Measurements from ENCODE around the gene ATMIN.

Gene ATMIN

DNA sequence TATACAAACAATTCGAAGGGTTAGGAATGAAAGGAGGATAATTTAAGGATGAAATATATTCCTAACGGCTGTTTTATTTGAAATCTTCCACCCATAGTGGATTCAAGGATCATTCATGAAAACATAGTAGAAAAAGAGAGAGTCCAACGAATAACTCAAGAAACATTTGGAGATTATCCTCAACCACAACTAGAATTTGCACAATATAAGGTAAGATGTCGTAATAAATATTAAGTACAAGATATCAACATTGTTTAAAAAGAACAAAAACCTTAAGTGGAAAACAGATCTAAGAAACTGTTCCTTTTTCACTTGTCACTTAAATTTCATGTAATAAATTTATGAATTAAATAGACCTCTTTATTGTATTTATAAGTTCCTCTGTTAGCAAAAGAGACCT lies 9.2 kb upstream of the ATMIN start:
- Mint-ChIP-seq H3K4me1 (ENCODE audit: low read depth) (no peaks in the 10 kb centered on the region), H3K27me3 (ENCODE audit: low read depth) (no peaks in the 10 kb centered on the region), H3K9me3 (no peaks in the 10 kb centered on the region), H3K27ac (no peak overlapping the region), H3K4me3 (no peak overlapping the region), H3K36me3 (ENCODE audit: low read depth) (peaks cover 37% of the 10 kb centered on the region)

DNA sequence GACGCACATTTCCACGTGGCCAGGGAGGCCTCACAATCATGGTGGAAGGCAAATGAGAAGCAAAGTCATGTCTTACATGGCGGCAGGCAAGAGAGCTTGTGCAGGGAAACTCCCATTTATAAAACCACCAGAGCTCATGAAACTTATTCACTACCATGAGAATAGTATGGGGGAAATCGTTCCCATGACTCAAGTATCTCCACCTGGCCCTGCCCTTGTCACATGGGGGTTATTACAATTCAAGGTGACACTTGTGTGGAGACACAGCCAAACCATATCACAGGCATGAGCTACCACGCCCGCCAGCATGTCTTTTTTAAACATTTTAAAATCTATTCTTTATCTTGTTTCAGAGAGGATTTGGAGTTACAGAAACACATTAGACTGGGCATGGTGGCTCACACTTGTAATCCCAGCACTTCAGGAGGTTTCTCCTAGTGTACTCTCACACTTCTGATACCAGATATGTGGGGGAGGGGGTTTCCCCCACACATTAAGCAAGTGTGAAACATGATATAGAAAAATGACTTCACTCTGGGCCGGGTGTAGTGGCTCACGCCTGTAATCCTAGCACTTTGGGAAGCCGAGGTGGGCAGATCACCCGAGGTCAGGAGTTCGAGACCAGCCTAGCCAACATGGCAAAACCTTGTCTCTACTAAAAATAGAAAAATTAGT lies 5.6 kb upstream of the ATMIN start:
- Mint-ChIP-seq H3K36me3 (ENCODE audit: low read depth) (peaks cover 31% of the 10 kb centered on the region), H3K4me1 (ENCODE audit: low read depth) (no peaks in the 10 kb centered on the region), H3K9me3 (no peaks in the 10 kb centered on the region), H3K27me3 (ENCODE audit: low read depth) (no peaks in the 10 kb centered on the region), H3K4me3 (no peak overlapping the region), H3K27ac (no peak overlapping the region)

DNA sequence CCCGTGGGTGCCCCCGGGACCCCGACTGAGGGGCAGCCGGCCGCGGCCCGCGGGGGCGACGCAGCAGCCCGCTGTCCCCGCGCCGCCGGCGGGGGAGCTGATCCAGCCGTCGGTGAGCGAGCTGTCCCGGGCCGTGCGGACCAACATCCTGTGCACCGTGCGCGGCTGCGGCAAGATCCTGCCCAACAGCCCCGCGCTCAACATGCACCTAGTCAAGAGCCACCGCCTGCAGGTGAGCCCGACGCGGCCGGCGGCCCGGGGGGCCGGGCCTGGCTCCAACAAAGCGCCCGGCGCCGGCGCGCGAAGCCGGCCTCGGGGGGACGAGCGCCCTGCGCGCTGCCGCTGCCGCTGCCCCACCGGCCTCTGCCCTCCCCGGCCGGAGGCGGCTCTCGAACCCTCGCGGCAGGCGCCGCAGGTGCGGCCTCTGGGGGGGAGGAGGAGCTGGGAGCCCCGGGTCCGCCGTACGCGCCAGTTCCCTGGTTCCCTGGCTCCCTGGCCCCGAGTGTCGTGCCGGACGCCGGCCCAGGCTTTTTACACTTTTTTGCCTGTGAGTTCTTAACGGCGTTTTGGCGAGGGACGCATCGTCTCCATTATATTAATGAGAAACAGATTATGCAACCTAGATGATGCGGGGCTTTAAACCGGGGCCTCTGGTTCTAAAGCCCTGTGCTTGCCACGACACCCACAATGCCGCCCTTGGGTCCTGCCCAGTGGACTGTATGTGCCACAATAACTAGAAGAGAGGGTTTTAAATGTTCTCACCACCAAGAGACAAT lies 521 bp downstream of the ATMIN start:
- no peaks in the 10 kb centered on the region for H3K27me3 Mint-ChIP-seq (ENCODE audit: low read depth)
- peaks cover 19% of the 10 kb centered on the region for H3K4me1 Mint-ChIP-seq (ENCODE audit: low read depth)
- H3K27ac Mint-ChIP-seq: peak overlapping the region; percentile 45
- H3K4me3 Mint-ChIP-seq: peak overlapping the region; percentile 82
- peaks cover 20% of the 10 kb centered on the region for H3K36me3 Mint-ChIP-seq (ENCODE audit: low read depth)
- no peaks in the 10 kb centered on the region for H3K9me3 Mint-ChIP-seq

DNA sequence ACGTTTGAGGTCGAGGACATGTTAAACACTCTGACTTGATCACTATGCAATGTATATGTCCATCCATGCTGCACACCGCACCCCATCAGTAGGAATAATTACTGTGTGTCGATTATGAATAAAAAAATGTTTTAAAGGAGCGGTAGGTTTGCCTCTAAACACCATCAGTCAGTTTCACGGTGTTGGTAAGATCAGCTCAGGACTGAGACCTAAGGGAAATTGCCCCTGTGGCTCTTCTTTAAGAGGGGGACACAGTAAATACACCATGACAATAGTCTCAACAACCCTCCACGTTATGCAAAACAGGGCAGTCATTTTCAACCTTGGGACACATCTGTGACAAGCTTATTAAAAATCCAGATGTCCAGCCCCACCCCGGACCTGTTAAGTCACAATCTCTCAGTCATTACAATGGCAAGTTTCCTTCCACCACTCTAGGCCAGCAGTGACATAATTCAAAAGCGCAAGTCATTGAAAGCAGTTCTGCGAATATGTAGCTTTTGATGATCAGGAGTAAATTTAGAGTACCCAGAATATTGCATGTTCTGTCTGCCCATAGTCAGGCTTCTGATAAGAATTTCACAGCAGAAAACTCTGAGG lies 1.2 kb downstream of the ATMIN start:
- H3K36me3 Mint-ChIP-seq (ENCODE audit: low read depth): peaks cover 27% of the 10 kb centered on the region
- H3K4me3 Mint-ChIP-seq: peak overlapping the region; percentile 82
- H3K27ac Mint-ChIP-seq: peak overlapping the region; percentile 45
- H3K9me3 Mint-ChIP-seq: no peaks in the 10 kb centered on the region
- H3K4me1 Mint-ChIP-seq (ENCODE audit: low read depth): peaks cover 19% of the 10 kb centered on the region
- no peaks in the 10 kb centered on the region for H3K27me3 Mint-ChIP-seq (ENCODE audit: low read depth)

DNA sequence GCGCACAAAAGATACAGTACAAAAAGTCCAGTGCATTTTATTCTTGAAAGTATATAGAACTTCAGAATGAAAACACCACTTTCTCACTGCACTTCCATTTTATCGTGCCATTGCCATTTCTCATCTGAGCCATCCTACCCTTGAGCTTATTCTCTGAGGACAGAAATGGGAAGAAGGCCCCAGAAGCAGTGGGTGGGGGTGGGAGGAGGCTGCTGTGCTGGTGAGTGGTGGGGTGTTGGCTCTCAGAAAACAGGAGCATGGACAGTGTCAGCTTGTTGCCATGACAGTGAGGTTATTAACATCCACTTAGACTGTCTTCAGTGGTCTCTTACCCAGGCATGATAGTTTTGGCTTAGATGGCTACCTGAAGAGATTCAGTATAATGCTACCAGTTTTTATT lies 4.5 kb downstream of the ATMIN start:
- H3K27me3 Mint-ChIP-seq (ENCODE audit: low read depth): no peaks in the 10 kb centered on the region
- no peak overlapping the region for H3K4me3 Mint-ChIP-seq
- peaks cover 48% of the 10 kb centered on the region for H3K36me3 Mint-ChIP-seq (ENCODE audit: low read depth)
- peaks cover 19% of the 10 kb centered on the region for H3K4me1 Mint-ChIP-seq (ENCODE audit: low read depth)
- no peak overlapping the region for H3K27ac Mint-ChIP-seq
- H3K9me3 Mint-ChIP-seq: no peaks in the 10 kb centered on the region

DNA sequence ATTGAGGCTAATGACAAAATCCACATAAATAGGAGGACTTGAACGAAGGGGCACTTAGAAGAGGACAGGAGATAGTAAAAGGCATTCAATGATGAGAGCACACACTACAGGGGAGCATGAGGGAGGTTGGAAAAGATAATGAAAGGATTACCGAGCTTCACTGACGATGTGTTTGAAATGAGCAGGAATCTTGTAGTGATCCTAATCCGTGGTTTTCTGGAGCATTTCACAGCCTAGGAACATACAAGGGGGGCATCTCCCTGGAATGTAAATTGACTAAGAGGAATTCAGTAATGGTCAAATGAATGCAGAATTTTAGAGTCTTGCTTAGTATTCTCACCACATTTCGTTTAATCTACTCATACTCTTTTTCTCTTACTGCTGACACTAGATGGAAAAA lies 5.2 kb downstream of the ATMIN start:
- Mint-ChIP-seq H3K4me1 (ENCODE audit: low read depth) (peaks cover 19% of the 10 kb centered on the region), H3K27ac (no peak overlapping the region), H3K27me3 (ENCODE audit: low read depth) (no peaks in the 10 kb centered on the region), H3K36me3 (ENCODE audit: low read depth) (peaks cover 54% of the 10 kb centered on the region), H3K4me3 (no peak overlapping the region), H3K9me3 (no peaks in the 10 kb centered on the region)

DNA sequence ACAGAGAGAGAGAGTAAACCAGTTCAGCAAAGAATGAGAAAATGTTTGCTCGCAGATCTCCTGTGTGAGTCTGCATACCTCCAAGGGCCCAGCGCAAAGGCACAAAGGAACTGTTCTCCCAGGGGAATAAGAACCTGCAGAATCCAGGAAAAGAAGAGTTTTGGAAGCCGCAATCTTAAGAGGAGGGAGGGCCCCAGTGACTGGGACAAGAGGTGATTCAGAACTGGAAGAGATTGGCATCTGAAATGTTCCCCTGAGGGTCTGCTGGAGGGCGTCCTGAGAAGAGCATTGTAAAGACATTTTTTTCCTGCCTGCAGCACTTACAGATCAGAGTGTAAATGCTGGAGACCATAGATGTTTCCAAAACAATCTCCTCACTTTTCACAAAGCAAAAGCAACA lies 6.1 kb downstream of the ATMIN start:
- Mint-ChIP-seq H3K9me3 (no peaks in the 10 kb centered on the region), H3K27ac (no peak overlapping the region), H3K36me3 (ENCODE audit: low read depth) (peaks cover 54% of the 10 kb centered on the region), H3K27me3 (ENCODE audit: low read depth) (no peaks in the 10 kb centered on the region), H3K4me3 (no peak overlapping the region), H3K4me1 (ENCODE audit: low read depth) (peaks cover 16% of the 10 kb centered on the region)

DNA sequence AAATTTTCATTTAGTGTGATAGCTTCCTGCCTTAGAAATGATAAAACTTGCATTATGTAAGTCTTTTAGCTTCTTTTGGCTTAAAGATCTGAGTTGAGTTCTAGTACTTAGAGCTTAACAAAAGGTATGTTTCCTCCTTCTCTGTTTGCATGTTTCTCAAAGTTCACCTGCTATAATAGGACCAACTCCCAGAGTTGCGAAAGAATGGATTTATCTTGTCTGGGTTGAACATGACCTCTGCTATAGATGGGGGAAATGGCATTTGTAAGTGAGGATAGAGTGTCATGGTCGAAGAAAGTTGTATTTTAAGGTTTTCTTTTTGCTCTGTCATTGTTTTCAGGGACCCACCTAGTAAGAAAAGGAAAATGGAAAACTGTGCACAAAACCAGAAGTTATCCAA lies 7.2 kb downstream of the ATMIN start:
- peaks cover 47% of the 10 kb centered on the region for H3K36me3 Mint-ChIP-seq (ENCODE audit: low read depth)
- no peaks in the 10 kb centered on the region for H3K9me3 Mint-ChIP-seq
- H3K4me1 Mint-ChIP-seq (ENCODE audit: low read depth): peaks cover 6% of the 10 kb centered on the region
- no peaks in the 10 kb centered on the region for H3K27me3 Mint-ChIP-seq (ENCODE audit: low read depth)
- no peak overlapping the region for H3K4me3 Mint-ChIP-seq
- H3K27ac Mint-ChIP-seq: no peak overlapping the region

DNA sequence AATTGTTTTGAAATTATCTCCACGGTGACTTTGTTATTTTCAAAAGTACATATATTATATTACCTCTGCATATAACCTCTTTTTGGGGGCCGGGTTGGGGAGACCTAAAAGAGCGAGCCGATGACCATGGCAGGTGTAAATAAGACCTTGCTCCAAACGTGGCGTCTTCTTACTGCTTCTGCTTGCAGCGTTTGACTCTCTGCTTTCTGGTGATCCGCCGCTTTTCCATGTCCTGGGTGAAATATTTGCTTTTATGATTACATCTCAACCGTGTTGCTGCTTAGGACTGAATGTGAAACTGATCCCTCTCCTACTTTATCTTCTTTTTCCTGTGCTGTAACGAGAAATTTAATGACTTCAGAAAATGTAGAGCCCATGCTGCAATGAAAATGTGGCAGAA lies 18.1 kb downstream of the ATMIN start:
- H3K4me3 Mint-ChIP-seq: no peak overlapping the region
- H3K9me3 Mint-ChIP-seq: peaks cover 21% of the 10 kb centered on the region
- H3K4me1 Mint-ChIP-seq (ENCODE audit: low read depth): no peaks in the 10 kb centered on the region
- H3K36me3 Mint-ChIP-seq (ENCODE audit: low read depth): peaks cover 5% of the 10 kb centered on the region
- no peaks in the 10 kb centered on the region for H3K27me3 Mint-ChIP-seq (ENCODE audit: low read depth)
- no peak overlapping the region for H3K27ac Mint-ChIP-seq

DNA sequence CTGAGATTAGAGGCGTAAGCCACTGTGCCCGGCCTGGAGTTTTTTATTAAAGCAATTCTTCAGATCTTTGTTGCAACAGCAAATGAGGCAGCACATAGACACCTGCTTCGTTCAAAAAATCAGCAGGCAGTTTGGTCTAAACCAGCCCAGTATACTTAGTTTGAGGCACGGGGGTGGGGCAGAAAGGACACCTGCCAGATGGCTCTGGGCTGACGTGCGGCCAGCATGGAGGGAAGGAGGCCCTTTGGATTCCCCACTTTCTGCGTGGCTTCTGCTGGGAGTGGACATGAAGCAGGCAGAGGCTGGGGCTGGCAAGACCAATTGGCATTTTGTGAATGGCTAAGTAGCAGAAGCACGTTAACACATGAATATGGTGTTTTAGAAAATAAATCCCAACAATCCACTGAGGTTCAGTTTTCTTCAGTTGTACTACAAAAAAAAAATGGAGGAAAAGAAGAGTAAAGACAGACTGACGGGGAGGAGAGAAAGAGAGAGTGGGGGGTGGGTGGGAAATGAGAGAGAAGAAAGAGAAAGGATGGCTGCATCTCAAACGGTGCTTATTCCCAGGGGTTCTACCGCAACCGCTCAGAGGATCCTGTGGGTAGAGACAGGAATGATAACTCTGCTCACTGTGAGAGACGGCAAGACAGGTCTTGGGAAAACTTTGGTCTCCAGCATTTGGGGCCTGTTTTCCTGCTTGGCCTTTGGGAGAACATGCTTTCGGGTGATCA lies 25.1 kb downstream of the ATMIN start:
- Mint-ChIP-seq H3K36me3 (ENCODE audit: low read depth) (no peaks in the 10 kb centered on the region), H3K9me3 (no peaks in the 10 kb centered on the region), H3K4me3 (no peak overlapping the region), H3K4me1 (ENCODE audit: low read depth) (no peaks in the 10 kb centered on the region), H3K27me3 (ENCODE audit: low read depth) (no peaks in the 10 kb centered on the region), H3K27ac (no peak overlapping the region)

DNA sequence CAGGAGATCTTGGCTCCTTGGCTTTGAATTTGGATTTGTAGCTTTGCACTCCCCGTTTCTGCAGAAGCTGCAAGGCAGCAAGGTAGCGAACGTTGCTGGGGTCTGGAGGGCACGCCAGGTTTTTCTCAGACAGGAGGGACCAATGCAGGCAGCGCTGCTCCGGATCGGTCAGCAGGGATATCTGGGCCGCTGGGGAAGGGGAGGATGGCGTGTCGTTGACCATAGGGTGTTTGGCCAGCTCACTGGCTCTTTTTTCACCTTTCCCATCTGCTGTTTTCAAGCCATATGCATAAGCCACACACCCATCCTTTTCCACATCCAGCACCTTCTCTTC lies 25.6 kb downstream of the ATMIN start:
- Mint-ChIP-seq H3K27me3 (ENCODE audit: low read depth) (no peaks in the 10 kb centered on the region), H3K36me3 (ENCODE audit: low read depth) (no peaks in the 10 kb centered on the region), H3K4me3 (no peak overlapping the region), H3K9me3 (no peaks in the 10 kb centered on the region), H3K4me1 (ENCODE audit: low read depth) (no peaks in the 10 kb centered on the region), H3K27ac (no peak overlapping the region)

DNA sequence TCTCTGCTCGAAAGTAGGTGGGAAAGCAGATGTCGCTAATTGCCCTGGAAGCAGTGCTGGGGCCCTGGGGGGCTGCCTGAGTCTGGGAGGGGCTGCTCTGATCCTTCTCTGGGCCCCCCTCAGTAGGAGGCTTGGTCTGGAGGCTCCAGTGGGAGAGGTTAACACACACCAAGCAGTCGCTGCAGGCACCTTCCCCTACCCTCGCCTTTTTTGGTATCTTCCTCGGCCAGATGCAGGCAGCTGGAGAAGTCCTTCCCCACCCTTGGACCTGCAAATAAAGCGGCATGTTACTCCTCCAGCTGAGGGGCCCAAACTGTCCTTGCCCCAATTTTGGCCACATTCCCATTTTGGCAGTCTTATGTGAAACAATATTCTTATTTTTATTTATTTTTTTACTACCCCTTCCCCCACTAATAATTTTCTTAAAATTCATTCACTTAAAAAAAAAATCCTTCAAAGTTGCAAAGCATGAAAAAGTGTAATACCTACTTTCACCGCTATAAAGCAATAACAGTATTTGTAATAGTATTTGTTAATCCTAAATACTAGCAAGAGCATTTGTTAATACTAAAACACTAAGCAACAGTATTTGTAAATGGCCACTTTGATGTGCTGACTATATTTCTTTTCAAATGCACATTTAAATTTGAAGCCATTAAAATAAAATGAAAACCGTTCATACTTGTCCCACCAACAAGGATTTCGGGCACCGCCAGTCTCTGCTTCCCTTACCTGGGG lies 26.4 kb downstream of the ATMIN start:
- Mint-ChIP-seq H3K36me3 (ENCODE audit: low read depth) (no peaks in the 10 kb centered on the region), H3K4me1 (ENCODE audit: low read depth) (peaks cover 2% of the 10 kb centered on the region), H3K27me3 (ENCODE audit: low read depth) (no peaks in the 10 kb centered on the region), H3K4me3 (no peak overlapping the region), H3K27ac (no peak overlapping the region), H3K9me3 (no peaks in the 10 kb centered on the region)

DNA sequence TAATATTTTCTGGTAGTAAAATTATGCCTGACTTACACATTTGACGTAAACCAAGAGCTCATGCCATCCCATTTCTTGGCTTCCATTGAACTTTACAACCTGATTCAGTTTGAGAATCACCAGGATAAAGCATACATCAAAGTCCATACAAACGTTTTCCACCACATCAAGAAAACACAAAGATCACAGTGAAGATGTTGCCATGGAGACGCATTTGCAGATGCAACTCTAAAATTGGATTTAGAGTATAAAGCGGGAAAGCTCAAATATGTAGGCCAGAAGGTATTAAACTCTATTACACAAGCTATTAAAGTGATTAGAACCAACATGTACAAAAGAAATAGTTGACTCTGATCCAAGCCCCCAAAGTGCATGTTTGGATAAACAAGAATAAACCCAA lies 31.0 kb downstream of the ATMIN start:
- no peaks in the 10 kb centered on the region for H3K36me3 Mint-ChIP-seq (ENCODE audit: low read depth)
- peaks cover 4% of the 10 kb centered on the region for H3K4me1 Mint-ChIP-seq (ENCODE audit: low read depth)
- peaks cover 4% of the 10 kb centered on the region for H3K27me3 Mint-ChIP-seq (ENCODE audit: low read depth)
- no peak overlapping the region for H3K27ac Mint-ChIP-seq
- H3K9me3 Mint-ChIP-seq: no peaks in the 10 kb centered on the region
- H3K4me3 Mint-ChIP-seq: no peak overlapping the region

DNA sequence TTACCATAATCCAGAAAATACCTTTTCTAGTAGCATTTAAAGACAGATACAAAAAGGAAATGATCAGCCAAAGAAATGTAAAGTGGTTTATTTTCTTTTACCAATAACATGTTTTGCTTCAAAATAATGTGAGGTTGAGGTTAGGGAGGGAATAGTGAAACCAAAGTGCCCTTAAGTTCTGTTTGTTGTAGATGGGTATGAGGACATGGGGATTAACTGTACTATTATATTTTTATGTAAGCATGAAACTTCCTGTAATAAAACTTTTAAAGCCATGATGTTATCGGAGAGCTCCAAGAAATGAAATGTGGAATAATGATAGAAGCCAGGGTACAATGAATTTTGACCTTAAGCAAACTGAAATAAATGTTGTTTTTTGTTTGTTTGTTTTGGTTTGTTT lies 31.5 kb downstream of the ATMIN start:
- H3K36me3 Mint-ChIP-seq (ENCODE audit: low read depth): no peaks in the 10 kb centered on the region
- peaks cover 4% of the 10 kb centered on the region for H3K27me3 Mint-ChIP-seq (ENCODE audit: low read depth)
- H3K4me1 Mint-ChIP-seq (ENCODE audit: low read depth): peaks cover 4% of the 10 kb centered on the region
- H3K4me3 Mint-ChIP-seq: no peak overlapping the region
- H3K27ac Mint-ChIP-seq: no peak overlapping the region
- H3K9me3 Mint-ChIP-seq: no peaks in the 10 kb centered on the region
